Adrenal gland (tissue), 5 donors: ENCODE measurements around the gene ANKRD66.

Experiments
- CTCF ChIP-seq, 6 experiments: fragments of 450-650 bp in 4 of 6; fragments of 200-600 bp in 2 of 6; sonication (generic) in 1 of 6; IDR thresholded peaks; 1 replicate in 5 of 6; 2 replicates in 1 of 6; pipeline versions ENCODE4 v1.5.1 to v1.8.0; 2016 to 2021; ENCODE audit warnings: antibody characterized with exemption in 6 of 6, mild to moderate bottlenecking in 2 of 6, moderate library complexity in 1 of 6
- POLR2A ChIP-seq, 2 donors: fragments of 450-650 bp; IDR thresholded peaks; one replicate each; pipeline ENCODE4 v1.6.1; 2017; ENCODE audit warnings: antibody characterized with exemption in 2 of 2, mild to moderate bottlenecking in 2 of 2, moderate library complexity in 1 of 2
- donor health status: DM: no; HTN: no; CAD: no.

GRCh38 chr6:46784535-46784934 is 37.8 kb downstream of the ANKRD66 start:
- no peak for TF ChIP-seq CTCF (IDR thresholded peaks at IDR 0.05)
- no peak for TF ChIP-seq POLR2A (IDR thresholded peaks at IDR 0.05)
